ENCODE results near the gene ZNF384. TPM values are rescaled to one million over a fixed set of nuclear protein-coding genes. Genes with fewer than 3 reads are reported as not detected.
"Not testable (repeated sequence)": the region's sequence is repeated elsewhere in the genome, so short reads cannot be mapped to it uniquely, and the experiment has no call there.

The ZNF384 gene
- total and polyA plus RNA-seq, 8 donors = 39.3 to 97.9 (median 89.2) TPM

GRCh38 chr12:6723607-6724408 lies 34.6 kb upstream of the ZNF384 start, which contains the start of gene COPS7A:
COPS7A (plus strand) TSS chr12:6724046; CDS start chr12:6724657, 611 bp downstream.
- DNase-seq (peak; percentile 95 to 99 (median 98)), ATAC-seq (peak; percentile 98)
- Histone ChIP-seq H3K27me3 (peaks cover 0 to under 1% of the 10 kb centered on the region in 2 donors), H3K4me3 (peak within 1 kb of the TSS; percentile 60 to 61), H3K36me3 (peaks cover 0 to 19% of the 10 kb centered on the region in 2 donors), H3K4me1 (peaks cover 7 to 20% of the 10 kb centered on the region in 2 donors), H3K27ac (peak within 1 kb of the TSS; percentile 86 to 97), H3K9me3 (no peaks in the 10 kb centered on the region)
- intact Hi-C loops (cut with DNase I) = no loop called here
- TF ChIP-seq CTCF (IDR thresholded peaks at IDR 0.05) = peak in 1 of 2 donors; percentile 21

- no peak for ATAC-seq
Observed at GRCh38 chr12:6722863-6723262, 33.7 kb upstream of the ZNF384 start.

GRCh38 chr12:6716874-6717437 lies 27.8 kb upstream of the ZNF384 start:
- TF ChIP-seq CTCF (IDR thresholded peaks at IDR 0.05) = no peak
- no peaks in the 10 kb centered on the region for H3K4me1 ChIP-seq
- ATAC-seq = no peak
- H3K27ac ChIP-seq = no peak overlapping the region
- DNase-seq = no peak
- H3K9me3 ChIP-seq = no peaks in the 10 kb centered on the region
- peaks cover 0 to 49% of the 10 kb centered on the region in 2 donors for H3K27me3 ChIP-seq
- intact Hi-C loops (cut with DNase I) = no loop called here
- H3K4me3 ChIP-seq = no peak overlapping the region
- no peaks in the 10 kb centered on the region for H3K36me3 ChIP-seq

More at GRCh38 chr12:6722863-6723262, 33.7 kb upstream of the ZNF384 start:
- DNase-seq = no peak
- H3K4me1 ChIP-seq = peaks cover 7 to 20% of the 10 kb centered on the region in 2 donors
- TF ChIP-seq CTCF (IDR thresholded peaks at IDR 0.05) = no peak
- H3K9me3 ChIP-seq = no peaks in the 10 kb centered on the region
- H3K27ac ChIP-seq = no peak overlapping the region
- intact Hi-C loops (cut with DNase I) = no loop called here
- H3K36me3 ChIP-seq = peaks cover 0 to 10% of the 10 kb centered on the region in 2 donors
- H3K4me3 ChIP-seq = no peak overlapping the region
- peaks cover 0 to 10% of the 10 kb centered on the region in 2 donors for H3K27me3 ChIP-seq

- H3K4me1 ChIP-seq = not testable (repeated sequence)
Observed at GRCh38 chr12:6716031-6716873, 27.1 kb upstream of the ZNF384 start.

GRCh38 chr12:6708960-6709394 lies 19.8 kb upstream of the ZNF384 start:
- H3K36me3 ChIP-seq = no peaks in the 10 kb centered on the region
- H3K4me3 ChIP-seq = no peak overlapping the region
- intact Hi-C loops (cut with DNase I) = no loop called here
- ATAC-seq (no peak), DNase-seq (no peak)
- TF ChIP-seq CTCF (IDR thresholded peaks at IDR 0.05) = no peak
- no peaks in the 10 kb centered on the region for H3K4me1 ChIP-seq
- H3K9me3 ChIP-seq = no peaks in the 10 kb centered on the region
- H3K27me3 ChIP-seq = peaks cover 7 to 87% of the 10 kb centered on the region in 2 donors
- H3K27ac ChIP-seq = no peak overlapping the region

More at GRCh38 chr12:6716031-6716873, 27.1 kb upstream of the ZNF384 start:
- ATAC-seq; H3K36me3 ChIP-seq; H3K4me3 ChIP-seq; intact Hi-C loops (cut with DNase I); DNase-seq; H3K27ac ChIP-seq; H3K9me3 ChIP-seq: not testable (repeated sequence)
- peaks cover 0 to 56% of the 10 kb centered on the region in 2 donors for H3K27me3 ChIP-seq

GRCh38 chr12:6708351-6708750 lies 19.2 kb upstream of the ZNF384 start:
- intact Hi-C loops (cut with DNase I); DNase-seq; H3K4me3 ChIP-seq; H3K4me1 ChIP-seq; H3K9me3 ChIP-seq; H3K36me3 ChIP-seq; H3K27ac ChIP-seq; ATAC-seq: not testable (repeated sequence)
- H3K27me3 ChIP-seq = peaks cover 14 to 87% of the 10 kb centered on the region in 2 donors
